Loucy (cell line): ENCODE data around the gene GCH1.

Experiments
- CTCF ChIP-seq: fragments of 200-600 bp; sonication (generic); conservative IDR thresholded peaks from 2 replicates; pipeline ENCODE4 v1.5.1; 2014; ENCODE audit warnings: mild to moderate bottlenecking, antibody characterized with exemption, low read length
- EZH2phosphoT487 ChIP-seq: fragments of 200-600 bp; IDR thresholded peaks from 2 replicates; pipeline ENCODE4 v1.6.1; 2018; ENCODE audit warnings: antibody characterized with exemption, mild to moderate bottlenecking, moderate library complexity, borderline replicate concordance

- TF ChIP-seq CTCF (no peak), EZH2phosphoT487 (no peak)
Measured at GRCh38 chr14:54935100-54935499, 32.5 kb upstream of the GCH1 start.
